Measurements from ENCODE around the gene GLT6D1.

GLT6D1 gene

GRCh38 chr9:135664801-135665794 lies 25.8 kb upstream of the GLT6D1 start:
- H3K27ac ChIP-seq (ENCODE audit: low read length) = no peak overlapping the region
- no peaks in the 10 kb centered on the region for H3K36me3 ChIP-seq (ENCODE audit: control insufficient read depth in 2 of 2, insufficient read depth in 2 of 2, low read length in 2 of 2)
- H3K27me3 ChIP-seq (ENCODE audit: control insufficient read depth in 1 of 2, insufficient read depth in 2 of 2, low read length in 2 of 2) = peaks cover 0 to 3% of the 10 kb centered on the region in 2 donors
- no peaks in the 10 kb centered on the region for H3K4me1 ChIP-seq (ENCODE audit: control insufficient read depth, insufficient read depth, low read length)
- no peak overlapping the region for H3K4me3 ChIP-seq (ENCODE audit: low read length in 2 of 2)
- no peaks in the 10 kb centered on the region for H3K9me3 ChIP-seq (ENCODE audit: control insufficient read depth in 2 of 2, low read length in 2 of 2)
- no peak overlapping the region for H3K9ac ChIP-seq (ENCODE audit: low read length in 2 of 2)

- H3K27me3 ChIP-seq (ENCODE audit: control insufficient read depth in 1 of 2, insufficient read depth in 2 of 2, low read length in 2 of 2) = peaks cover 0 to 3% of the 10 kb centered on the region in 2 donors
- H3K4me3 ChIP-seq (ENCODE audit: low read length in 2 of 2) = no peak overlapping the region
These were observed 24.9 kb upstream of the GLT6D1 start for GRCh38 chr9:135664266-135664665.

GRCh38 chr9:135663857-135664256 lies 24.5 kb upstream of the GLT6D1 start:
- H3K27ac ChIP-seq (ENCODE audit: low read length) = no peak overlapping the region
- H3K27me3 ChIP-seq (ENCODE audit: control insufficient read depth in 1 of 2, insufficient read depth in 2 of 2, low read length in 2 of 2) = peaks cover 0 to 3% of the 10 kb centered on the region in 2 donors
- H3K9me3 ChIP-seq (ENCODE audit: control insufficient read depth in 2 of 2, low read length in 2 of 2) = no peaks in the 10 kb centered on the region
- H3K36me3 ChIP-seq (ENCODE audit: control insufficient read depth in 2 of 2, insufficient read depth in 2 of 2, low read length in 2 of 2) = no peaks in the 10 kb centered on the region
- H3K4me1 ChIP-seq (ENCODE audit: control insufficient read depth, insufficient read depth, low read length) = no peaks in the 10 kb centered on the region
- H3K9ac ChIP-seq (ENCODE audit: low read length in 2 of 2) = no peak overlapping the region
- H3K4me3 ChIP-seq (ENCODE audit: low read length in 2 of 2) = no peak overlapping the region

More at GRCh38 chr9:135664266-135664665, 24.9 kb upstream of the GLT6D1 start:
- H3K9me3 ChIP-seq (ENCODE audit: control insufficient read depth in 2 of 2, low read length in 2 of 2) = no peaks in the 10 kb centered on the region
- H3K36me3 ChIP-seq (ENCODE audit: control insufficient read depth in 2 of 2, insufficient read depth in 2 of 2, low read length in 2 of 2) = no peaks in the 10 kb centered on the region
- H3K4me1 ChIP-seq (ENCODE audit: control insufficient read depth, insufficient read depth, low read length) = no peaks in the 10 kb centered on the region
- H3K9ac ChIP-seq (ENCODE audit: low read length in 2 of 2) = no peak overlapping the region
- no peak overlapping the region for H3K27ac ChIP-seq (ENCODE audit: low read length)

DNA sequence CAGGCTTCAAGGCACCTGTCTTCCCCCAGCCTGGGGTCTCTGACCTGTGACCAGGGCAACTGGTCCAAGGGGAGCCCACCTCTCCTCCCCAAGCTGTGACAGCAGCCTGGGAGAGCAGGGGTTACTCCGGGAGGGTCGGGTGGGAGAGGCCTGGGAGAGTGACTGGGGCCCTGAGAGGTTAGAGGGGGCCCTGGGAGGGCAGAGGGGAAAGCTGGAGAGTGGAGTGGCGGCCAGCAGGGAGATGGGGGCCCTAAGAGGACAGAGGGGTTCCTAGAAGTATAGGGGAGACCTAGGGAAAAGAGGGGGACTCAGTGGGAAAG lies 24.1 kb upstream of the GLT6D1 start:
- Histone ChIP-seq H3K27me3 (ENCODE audit: control insufficient read depth in 1 of 2, insufficient read depth in 2 of 2, low read length in 2 of 2) (peaks cover 0 to 3% of the 10 kb centered on the region in 2 donors), H3K4me1 (ENCODE audit: control insufficient read depth, insufficient read depth, low read length) (no peaks in the 10 kb centered on the region)

GRCh38 chr9:135662758-135663450 lies 23.6 kb upstream of the GLT6D1 start, which contains the start of gene LCN9:
TSS of gene LCN9 (plus strand) at chr9:135663309. CDS start at chr9:135663322, 13 bp downstream.
- peaks cover 0 to 4% of the 10 kb centered on the region in 2 donors for H3K27me3 ChIP-seq (ENCODE audit: control insufficient read depth in 1 of 2, insufficient read depth in 2 of 2, low read length in 2 of 2)
- no peak within 1 kb of the TSS for H3K4me3 ChIP-seq (ENCODE audit: low read length in 2 of 2)
- H3K9me3 ChIP-seq (ENCODE audit: control insufficient read depth in 2 of 2, low read length in 2 of 2) = no peaks in the 10 kb centered on the region
- no peaks in the 10 kb centered on the region for H3K36me3 ChIP-seq (ENCODE audit: control insufficient read depth in 2 of 2, insufficient read depth in 2 of 2, low read length in 2 of 2)
- H3K27ac ChIP-seq (ENCODE audit: low read length) = no peak within 1 kb of the TSS
- H3K9ac ChIP-seq (ENCODE audit: low read length in 2 of 2) = no peak within 1 kb of the TSS
- H3K4me1 ChIP-seq (ENCODE audit: control insufficient read depth, insufficient read depth, low read length) = no peaks in the 10 kb centered on the region

More for the DNA sequence above, 24.1 kb upstream of the GLT6D1 start:
- H3K9me3 ChIP-seq (ENCODE audit: control insufficient read depth in 2 of 2, low read length in 2 of 2) = no peaks in the 10 kb centered on the region
- no peak overlapping the region for H3K9ac ChIP-seq (ENCODE audit: low read length in 2 of 2)
- H3K27ac ChIP-seq (ENCODE audit: low read length) = no peak overlapping the region
- no peak overlapping the region for H3K4me3 ChIP-seq (ENCODE audit: low read length in 2 of 2)
- no peaks in the 10 kb centered on the region for H3K36me3 ChIP-seq (ENCODE audit: control insufficient read depth in 2 of 2, insufficient read depth in 2 of 2, low read length in 2 of 2)

- no peaks in the 10 kb centered on the region for H3K4me1 ChIP-seq (ENCODE audit: control insufficient read depth, insufficient read depth, low read length)
- H3K9me3 ChIP-seq (ENCODE audit: control insufficient read depth in 2 of 2, low read length in 2 of 2) = no peaks in the 10 kb centered on the region
- no peaks in the 10 kb centered on the region for H3K36me3 ChIP-seq (ENCODE audit: control insufficient read depth in 2 of 2, insufficient read depth in 2 of 2, low read length in 2 of 2)
- no peak overlapping the region for H3K9ac ChIP-seq (ENCODE audit: low read length in 2 of 2)
- peaks cover 0 to 5% of the 10 kb centered on the region in 2 donors for H3K27me3 ChIP-seq (ENCODE audit: control insufficient read depth in 1 of 2, insufficient read depth in 2 of 2, low read length in 2 of 2)
- no peak overlapping the region for H3K27ac ChIP-seq (ENCODE audit: low read length)
- H3K4me3 ChIP-seq (ENCODE audit: low read length in 2 of 2) = no peak overlapping the region
These were observed 22.6 kb upstream of the GLT6D1 start for GRCh38 chr9:135661816-135662560.

DNA sequence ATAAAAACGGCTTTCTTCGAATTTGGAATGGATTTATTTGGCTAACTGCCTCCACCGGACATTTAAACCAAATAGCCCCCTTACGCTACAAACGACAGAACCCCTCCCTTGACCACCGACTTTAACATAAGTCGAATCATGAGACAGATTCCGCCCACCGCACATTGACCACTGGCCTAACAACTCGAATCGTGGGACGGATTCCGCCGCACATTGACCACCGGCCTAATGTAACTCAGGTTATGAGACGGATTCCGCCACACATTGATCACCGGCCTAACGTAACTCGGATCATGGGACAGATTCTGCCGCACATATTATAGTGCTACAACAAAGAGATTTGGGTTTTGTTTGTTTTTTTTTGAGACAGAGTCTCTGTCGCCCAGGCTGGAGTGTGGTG lies 21.1 kb upstream of the GLT6D1 start:
- Histone ChIP-seq H3K4me1 (ENCODE audit: control insufficient read depth, insufficient read depth, low read length) (no peaks in the 10 kb centered on the region), H3K36me3 (ENCODE audit: control insufficient read depth in 2 of 2, insufficient read depth in 2 of 2, low read length in 2 of 2) (no peaks in the 10 kb centered on the region), H3K9ac (ENCODE audit: low read length in 2 of 2) (no peak overlapping the region), H3K4me3 (ENCODE audit: low read length in 2 of 2) (no peak overlapping the region), H3K9me3 (ENCODE audit: control insufficient read depth in 2 of 2, low read length in 2 of 2) (no peaks in the 10 kb centered on the region), H3K27me3 (ENCODE audit: control insufficient read depth in 1 of 2, insufficient read depth in 2 of 2, low read length in 2 of 2) (peaks cover 0 to 6% of the 10 kb centered on the region in 2 donors), H3K27ac (ENCODE audit: low read length) (no peak overlapping the region)

DNA sequence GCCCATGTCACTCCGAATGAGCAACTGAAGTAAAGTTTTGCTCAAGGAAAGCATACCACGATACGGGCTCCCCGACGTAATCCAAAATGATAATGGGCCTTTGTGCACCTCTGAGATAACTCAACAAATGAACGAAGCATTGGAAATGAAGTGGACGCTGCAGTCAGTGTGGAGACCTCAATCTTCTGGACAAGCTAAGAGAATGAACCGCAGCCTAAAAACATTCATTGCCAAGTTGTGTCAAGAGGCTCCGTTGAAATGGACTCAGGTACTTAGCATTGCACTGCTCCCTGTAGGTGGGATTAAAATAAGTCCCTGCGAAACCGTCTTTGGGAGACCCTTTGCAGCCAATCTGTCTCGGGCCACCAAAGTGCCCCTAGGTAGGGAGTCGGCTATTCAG lies 19.9 kb upstream of the GLT6D1 start:
- H3K4me3 ChIP-seq (ENCODE audit: low read length in 2 of 2) = no peak overlapping the region
- no peaks in the 10 kb centered on the region for H3K9me3 ChIP-seq (ENCODE audit: control insufficient read depth in 2 of 2, low read length in 2 of 2)
- H3K9ac ChIP-seq (ENCODE audit: low read length in 2 of 2) = no peak overlapping the region
- no peaks in the 10 kb centered on the region for H3K36me3 ChIP-seq (ENCODE audit: control insufficient read depth in 2 of 2, insufficient read depth in 2 of 2, low read length in 2 of 2)
- peaks cover 0 to 7% of the 10 kb centered on the region in 2 donors for H3K27me3 ChIP-seq (ENCODE audit: control insufficient read depth in 1 of 2, insufficient read depth in 2 of 2, low read length in 2 of 2)
- H3K27ac ChIP-seq (ENCODE audit: low read length) = no peak overlapping the region
- no peaks in the 10 kb centered on the region for H3K4me1 ChIP-seq (ENCODE audit: control insufficient read depth, insufficient read depth, low read length)

GRCh38 chr9:135657416-135657815 lies 18.1 kb upstream of the GLT6D1 start:
- Histone ChIP-seq H3K9me3 (ENCODE audit: control insufficient read depth in 2 of 2, low read length in 2 of 2) (no peaks in the 10 kb centered on the region), H3K9ac (ENCODE audit: low read length in 2 of 2) (no peak overlapping the region), H3K27ac (ENCODE audit: low read length) (no peak overlapping the region), H3K27me3 (ENCODE audit: control insufficient read depth in 1 of 2, insufficient read depth in 2 of 2, low read length in 2 of 2) (peaks cover 0 to 6% of the 10 kb centered on the region in 2 donors), H3K36me3 (ENCODE audit: control insufficient read depth in 2 of 2, insufficient read depth in 2 of 2, low read length in 2 of 2) (no peaks in the 10 kb centered on the region), H3K4me1 (ENCODE audit: control insufficient read depth, insufficient read depth, low read length) (no peaks in the 10 kb centered on the region), H3K4me3 (ENCODE audit: low read length in 2 of 2) (no peak overlapping the region)

- Histone ChIP-seq H3K36me3 (ENCODE audit: control insufficient read depth in 2 of 2, insufficient read depth in 2 of 2, low read length in 2 of 2) (no peaks in the 10 kb centered on the region), H3K4me3 (ENCODE audit: low read length in 2 of 2) (no peak overlapping the region), H3K9ac (ENCODE audit: low read length in 2 of 2) (no peak overlapping the region), H3K27me3 (ENCODE audit: control insufficient read depth in 1 of 2, insufficient read depth in 2 of 2, low read length in 2 of 2) (peaks cover 0 to 6% of the 10 kb centered on the region in 2 donors), H3K4me1 (ENCODE audit: control insufficient read depth, insufficient read depth, low read length) (no peaks in the 10 kb centered on the region), H3K9me3 (ENCODE audit: control insufficient read depth in 2 of 2, low read length in 2 of 2) (no peaks in the 10 kb centered on the region), H3K27ac (ENCODE audit: low read length) (no peak overlapping the region)
These were observed 16.0 kb upstream of the GLT6D1 start for GRCh38 chr9:135655317-135655716.
